Renal cortical epithelial cell (primary cell): Measurements from ENCODE around the gene SEMA4C. TPM values are rescaled to one million over a fixed set of nuclear protein-coding genes. Genes with fewer than 3 reads are reported as not detected.

ENCODE experiments used
- DNase-seq: peaks from one replicate; pipeline ENCODE4 v3.0.0-alpha.2; 2011; ENCODE audit warnings: low read depth
- total RNA-seq: library from RNA; depleted of rRNA; stranded (reverse); fragments of >200 nt; gene quantifications from 2 replicates; pipeline ENCODE4 v1.2.3, GENCODE V29; 2014

SEMA4C gene
- total RNA-seq, 1 donor from 2014 or later, result 25.3 TPM

DNA sequence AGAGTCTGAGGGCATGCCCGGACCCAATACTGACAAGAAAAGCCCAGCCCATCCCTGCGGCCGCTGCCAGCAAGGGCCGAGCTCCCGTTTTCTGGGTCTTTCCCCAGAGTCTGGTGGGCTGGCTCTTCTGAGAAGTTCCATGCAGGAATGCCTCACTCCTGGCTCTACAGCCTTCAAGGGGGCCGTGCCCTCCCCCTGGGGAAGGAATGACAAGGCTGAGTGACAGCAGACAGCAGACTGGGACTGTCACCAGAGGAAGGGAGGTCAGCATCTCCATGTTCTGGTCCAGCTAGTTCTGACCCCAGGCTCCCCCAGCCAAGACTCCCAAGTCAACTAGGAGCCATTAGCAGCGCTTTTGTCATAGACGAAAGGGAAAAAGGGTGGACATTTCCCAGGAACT lies 13.0 kb upstream of the SEMA4C start:
- no peak for DNase-seq

DNA sequence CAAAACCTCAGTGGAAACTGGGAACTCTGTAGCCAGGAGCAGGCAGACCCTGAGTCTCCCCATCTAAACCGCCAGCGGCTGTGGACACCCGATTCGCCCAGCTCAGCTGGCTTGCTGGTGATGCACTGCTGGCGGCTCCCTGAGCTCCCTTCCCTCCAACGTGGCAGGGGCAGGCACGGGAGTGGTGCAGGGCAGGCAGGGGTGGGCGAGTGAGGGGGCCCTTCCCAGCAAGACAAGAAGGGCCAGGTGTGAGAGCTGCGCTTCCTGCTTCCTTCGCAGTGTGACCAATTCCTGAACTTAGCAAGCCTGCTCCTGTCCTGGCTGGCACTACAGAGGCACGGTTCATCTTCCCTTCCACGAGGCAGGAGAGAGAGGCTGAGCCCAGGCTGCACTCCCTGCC lies 12.3 kb upstream of the SEMA4C start:
- DNase-seq, result no peak

DNA sequence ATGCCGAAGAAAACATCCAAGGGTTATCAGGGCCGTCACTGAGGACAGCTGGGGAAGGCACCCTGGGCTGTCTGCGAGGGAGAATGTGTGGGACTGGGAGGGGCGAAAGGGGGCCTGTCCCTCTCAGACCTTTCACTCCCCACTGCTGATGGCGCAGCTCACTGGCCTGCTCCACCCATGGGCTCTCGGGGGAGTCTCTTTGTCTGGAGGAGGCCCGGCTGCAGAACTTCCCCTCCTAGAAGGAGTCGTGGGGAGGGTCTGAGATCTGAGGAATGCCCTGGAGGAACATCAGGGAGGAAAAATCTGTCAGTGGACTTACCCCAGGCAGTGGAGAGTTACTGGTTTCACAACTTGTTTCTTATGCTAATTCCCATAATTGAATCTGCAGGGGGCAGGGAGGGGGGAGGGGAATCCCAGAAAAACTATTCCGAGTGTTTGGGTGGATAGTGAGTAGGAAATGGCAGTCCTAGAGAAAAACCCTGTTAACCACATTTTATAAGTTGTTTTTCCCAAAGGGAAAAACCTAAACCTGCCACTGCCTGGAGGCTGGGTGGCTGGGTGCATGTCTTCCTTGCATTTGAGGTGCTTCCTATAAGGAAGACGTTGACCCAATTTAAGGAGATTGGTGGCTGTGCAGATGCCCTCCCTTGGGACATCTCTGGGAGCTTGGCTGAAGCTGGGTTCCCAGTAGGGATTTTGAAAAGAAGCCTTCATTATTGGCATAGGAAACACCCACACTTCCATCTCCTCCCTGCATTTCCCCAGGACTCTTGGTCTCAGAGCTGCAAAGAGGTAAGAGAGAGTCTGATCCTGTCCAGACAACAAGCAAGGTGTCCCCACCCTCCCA lies 11.7 kb upstream of the SEMA4C start:
- no peak for DNase-seq

DNA sequence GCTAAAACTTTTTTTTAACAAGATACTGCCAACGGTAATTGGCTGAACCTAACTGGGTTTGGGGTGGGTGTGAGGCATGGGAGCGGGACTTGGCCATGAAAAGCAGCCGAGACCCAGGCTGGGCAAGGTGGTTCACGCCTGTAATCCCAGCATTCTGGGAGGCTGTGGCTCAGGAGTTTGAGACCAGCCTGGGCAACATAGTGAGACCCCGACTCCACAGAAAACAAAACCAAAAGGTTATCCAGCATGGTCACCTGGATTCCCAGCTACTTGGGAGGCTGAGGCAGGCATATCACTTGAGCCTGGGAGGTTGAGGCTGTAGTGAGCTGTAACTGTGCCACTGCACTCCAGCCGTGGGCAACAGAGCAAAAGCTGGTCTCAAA lies 11.0 kb upstream of the SEMA4C start:
- DNase-seq, result no peak

DNA sequence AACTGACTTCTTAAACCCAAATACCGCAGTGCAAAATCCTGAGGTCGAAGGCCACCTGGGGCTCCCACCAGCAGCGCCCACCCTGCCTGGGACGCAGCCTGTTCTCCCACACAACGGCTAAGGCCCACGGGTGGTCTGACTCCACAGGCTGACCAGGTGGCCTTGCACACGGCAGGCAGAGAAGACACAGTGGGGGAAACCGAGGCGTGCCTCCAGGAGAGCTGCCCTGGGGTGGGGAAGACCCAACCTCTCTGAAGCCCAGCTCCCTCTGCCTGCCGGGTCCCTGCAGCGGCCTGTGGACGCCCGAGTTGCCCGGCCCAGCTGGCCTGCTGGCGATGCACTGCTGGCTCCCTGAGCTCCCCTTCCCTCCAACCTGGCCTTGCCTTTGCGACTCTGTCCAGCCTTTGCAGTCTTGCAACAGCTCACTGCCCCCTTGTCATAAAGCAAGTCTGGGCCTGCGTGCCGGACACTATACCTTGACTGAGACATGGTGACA lies 9.7 kb upstream of the SEMA4C start:
- DNase-seq, result no peak

DNA sequence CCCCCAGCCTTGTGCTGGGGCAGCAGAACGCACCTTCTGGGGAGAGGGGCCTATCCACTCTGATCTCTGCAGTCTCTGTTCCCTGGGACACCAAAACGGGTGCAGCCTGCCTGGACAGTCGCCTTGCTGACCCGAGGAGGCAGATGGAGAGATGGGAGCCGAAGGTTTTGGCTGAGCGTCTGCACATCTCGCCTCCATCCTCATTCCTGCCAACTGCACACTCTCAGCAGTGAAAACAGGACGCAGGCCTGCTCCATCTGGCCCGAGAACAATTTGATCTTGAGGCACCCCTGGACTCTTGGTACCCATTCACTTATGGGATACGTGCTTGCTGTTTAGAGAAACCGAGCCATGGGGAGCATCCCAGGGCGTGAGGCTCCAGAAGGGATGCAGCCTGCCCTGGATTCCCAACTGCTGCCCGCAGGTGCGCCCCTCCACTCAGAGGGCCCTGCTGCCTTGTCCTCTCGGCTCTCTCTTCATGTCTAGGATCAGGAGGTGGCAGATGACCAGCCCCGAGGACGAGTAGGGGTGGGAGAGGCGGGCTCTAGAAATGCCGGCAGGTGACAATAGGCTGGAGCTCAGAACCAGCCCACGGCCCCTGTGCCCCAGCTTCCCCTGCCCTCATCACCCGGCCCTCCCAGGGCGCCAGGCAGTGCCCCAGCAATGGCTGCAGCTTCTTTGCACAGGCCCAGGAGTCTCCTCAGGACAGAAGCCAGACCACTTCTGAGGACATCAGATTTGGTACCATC lies 9.1 kb upstream of the SEMA4C start:
- DNase-seq, result no peak

DNA sequence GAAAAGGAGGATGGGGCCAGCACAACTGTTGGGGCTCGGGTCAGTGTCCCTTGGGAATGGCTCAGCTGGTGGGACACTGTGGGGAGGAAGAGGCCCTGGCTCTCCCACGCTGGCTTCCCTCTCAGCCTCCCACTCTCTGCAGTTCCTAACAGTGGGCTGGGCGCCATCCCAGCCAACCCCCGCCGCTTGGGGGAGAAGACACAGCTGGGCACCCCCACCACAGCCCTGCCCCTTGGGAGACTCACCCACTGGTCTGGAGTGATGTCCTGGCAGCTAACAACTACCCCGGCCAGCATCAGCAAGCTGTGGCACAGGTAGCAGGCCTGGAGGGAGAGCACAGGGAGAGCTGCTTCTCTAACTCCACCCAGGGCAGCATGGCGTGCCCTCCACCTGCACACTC lies 8.3 kb upstream of the SEMA4C start:
- no peak for DNase-seq

DNA sequence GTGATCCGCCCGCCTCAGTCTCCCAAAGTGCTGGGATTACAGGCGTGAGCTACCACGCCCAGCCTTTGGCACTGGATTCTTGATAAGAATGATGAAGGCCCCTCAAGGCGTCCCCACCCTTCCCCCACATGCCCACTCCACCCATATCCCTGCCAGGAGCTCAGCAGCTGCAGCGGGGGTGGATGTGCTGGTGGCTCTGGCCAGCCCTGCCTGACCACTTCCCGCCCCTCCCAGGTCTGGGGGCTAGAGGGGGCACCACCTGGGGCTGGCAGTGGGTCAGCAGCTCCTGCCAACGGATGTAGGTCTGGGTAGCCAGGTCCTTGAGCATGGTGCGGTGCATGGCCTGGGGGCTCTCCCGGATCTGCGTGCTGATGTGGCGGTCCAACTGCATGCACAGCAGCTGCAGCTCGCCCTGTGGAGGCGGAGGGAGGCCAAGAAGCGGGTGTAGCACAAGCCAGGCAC lies 7.8 kb upstream of the SEMA4C start:
- DNase-seq, result no peak

DNA sequence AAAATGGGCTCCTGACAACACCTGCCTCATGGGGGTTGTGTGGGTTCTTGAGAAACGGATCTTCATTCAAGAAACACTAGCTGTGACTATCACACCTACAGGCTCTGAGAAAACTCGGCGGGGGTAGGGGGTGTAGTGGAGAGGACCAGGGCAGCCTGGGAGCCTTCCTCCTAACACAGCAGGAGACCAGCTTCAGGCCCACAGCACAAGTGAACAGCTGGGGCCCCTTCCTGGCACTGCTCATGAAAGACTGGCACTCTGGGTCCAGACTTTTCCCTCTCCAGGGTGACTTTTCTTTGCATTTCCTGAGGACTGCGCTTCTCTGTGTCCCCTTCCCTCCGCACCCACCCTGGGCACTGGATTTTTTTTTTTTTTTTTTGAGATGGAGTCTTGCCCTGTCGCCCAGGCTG lies 7.2 kb upstream of the SEMA4C start:
- DNase-seq, result no peak

DNA sequence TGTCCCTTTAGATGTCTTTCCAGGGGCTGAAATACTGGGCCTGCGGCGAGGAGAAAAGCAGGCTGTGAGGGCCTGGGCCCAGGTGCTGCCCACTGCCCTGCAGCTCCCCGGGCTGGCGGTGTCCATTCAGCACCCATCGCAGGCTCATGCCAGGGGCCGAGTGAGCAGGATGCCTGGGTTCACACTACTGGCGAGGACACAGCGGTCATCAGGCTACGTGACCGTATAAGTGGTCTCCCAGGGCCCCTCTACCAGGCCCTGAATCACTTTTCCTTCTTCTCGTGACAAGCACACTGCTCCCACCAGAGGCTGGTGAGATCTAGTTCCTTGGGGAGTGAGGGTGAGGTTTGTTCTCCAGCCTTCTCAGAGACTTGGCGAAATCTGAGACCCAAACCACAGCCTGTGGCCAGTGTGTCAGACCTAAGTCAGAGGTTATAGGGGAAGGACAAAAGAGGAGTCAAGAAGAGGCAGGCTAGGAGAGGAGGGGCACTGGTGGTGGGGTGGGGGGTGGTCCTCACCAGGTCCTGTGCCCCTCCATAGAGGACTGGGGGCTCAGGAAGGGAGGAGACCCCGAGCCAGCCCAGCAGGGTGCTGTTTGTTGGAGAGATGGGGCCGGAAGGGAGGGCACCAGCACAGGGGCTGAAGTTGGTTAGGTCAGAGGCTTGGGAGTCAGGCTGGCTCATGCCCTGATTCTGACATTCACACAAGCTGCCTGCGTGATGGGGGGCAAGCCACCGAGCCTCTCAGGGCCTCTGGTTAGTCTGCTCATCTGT lies 6.6 kb upstream of the SEMA4C start:
- DNase-seq, result no peak

DNA sequence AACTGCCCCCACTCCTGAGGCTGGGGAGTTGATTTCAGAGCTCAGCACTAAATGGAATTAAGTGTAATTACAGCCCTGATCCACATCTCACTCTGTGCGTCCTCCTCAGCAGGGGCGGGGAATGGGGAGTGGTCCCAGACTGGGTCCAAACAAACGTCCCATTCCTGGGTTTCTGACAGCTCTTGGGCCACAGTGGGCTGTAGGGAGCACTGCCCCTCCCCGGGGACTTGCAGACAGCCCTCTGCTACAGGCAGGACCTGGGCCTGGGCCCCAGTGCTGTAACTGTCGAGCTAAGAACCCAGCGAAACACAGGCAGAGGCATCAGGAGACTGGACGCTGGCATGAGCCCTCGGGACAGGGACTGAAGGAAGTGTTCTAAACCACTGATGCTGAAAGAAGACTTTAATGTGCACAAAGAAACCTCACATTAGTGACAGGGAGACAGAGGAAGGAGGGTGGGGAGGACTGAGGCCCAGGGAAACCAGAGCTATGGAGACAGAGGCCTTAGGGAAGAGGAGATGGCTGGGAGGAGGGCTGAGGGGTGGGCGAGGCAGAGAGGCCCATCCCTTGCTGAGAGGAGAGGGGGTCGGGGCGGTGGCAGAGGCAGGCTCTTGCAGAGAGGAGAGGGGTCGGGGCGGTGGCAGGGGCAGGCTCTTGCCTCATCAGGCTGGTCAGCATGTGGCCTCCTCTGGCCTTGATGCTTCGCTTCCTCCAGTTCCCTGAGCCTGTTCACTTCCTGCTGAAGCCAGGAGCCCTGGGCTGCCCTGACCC lies 5.8 kb upstream of the SEMA4C start:
- DNase-seq, result no peak

DNA sequence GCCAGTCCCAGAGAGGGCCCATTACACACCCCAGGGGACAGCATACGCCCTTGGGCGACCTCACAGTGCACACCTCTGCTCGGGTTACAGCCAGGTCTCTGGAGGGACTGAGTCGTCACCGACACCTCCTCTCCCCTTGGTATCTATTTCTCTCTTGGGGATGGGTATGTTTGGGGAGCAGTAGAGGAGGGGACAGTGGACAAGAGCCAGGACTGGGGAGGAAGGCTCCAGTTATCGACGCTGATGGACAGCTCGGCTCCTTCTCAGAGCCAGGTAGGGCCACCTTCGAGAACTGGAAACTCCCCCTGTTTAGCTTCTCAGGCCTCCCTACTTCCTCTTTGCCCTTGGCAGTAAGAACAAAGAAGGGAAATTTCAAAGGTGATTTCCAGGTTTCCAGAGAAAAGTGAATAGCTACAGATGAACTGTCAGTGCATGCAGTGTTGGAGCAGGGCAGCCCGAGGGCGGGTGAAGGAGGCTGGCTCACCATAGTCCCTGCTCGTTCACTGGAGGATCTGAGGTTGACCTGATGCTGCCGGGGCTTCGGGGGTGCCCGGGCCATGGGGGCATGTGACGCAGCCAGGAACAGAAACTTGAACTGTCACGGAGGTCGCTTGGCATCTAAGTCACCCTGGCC lies 4.4 kb upstream of the SEMA4C start:
- DNase-seq, result no peak

DNA sequence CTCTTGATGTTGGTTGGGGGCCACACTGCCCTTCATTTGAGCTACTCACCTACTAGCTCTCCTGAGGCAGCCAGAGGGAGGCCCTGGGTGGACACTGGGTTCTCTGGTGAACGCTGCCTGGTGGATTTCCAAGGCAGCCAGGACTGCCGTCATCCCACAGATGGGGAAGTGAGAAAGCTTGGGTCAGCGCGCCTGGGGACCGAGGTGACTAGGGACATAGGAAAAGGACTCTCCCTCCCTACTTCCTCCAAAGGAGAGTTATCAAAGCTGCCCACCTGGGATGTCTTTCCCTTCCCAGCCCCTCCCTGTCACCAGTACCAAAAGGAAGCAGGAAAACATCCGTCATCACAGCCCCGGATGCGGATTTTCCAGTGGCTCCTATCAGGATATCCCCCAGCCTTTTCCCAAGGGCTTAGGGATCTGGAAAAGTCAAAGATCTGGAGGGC lies 3.8 kb upstream of the SEMA4C start:
- DNase-seq, result no peak

DNA sequence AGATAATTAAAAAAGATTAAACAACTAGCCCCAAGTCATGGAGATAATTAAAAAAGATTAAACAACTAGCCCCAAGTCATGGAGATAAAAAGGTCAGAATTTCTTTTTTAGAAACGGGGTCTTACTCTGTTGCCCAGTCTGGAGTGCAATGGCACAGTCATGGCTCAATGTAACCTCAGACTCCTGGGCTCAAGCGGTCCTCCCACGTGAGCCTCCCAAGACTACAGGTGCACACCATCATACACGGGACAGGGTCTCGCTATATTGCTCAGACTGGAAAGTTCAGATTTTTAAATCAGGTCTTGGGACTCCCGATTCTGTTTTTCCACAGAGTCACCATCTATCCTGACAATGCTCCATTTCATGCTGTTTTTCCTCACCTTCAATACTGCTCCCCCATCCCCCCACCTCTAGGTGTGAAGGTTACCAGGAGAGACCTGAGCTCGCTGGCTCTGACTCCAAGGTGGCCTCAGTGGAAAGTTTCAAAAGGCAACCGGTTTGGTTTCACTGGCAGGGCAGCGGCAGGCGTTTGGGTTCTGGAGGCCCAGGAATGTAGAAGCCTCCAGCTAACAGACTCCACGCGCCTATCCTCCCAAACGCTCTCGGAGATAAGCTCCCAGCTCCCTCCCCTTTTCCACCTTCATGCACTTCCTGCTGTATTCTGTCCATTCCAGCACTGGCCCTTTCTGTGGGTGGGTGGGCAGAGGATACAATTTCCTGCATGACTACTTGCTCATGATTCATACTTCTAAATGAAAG lies 2.9 kb upstream of the SEMA4C start:
- DNase-seq, result no peak

DNA sequence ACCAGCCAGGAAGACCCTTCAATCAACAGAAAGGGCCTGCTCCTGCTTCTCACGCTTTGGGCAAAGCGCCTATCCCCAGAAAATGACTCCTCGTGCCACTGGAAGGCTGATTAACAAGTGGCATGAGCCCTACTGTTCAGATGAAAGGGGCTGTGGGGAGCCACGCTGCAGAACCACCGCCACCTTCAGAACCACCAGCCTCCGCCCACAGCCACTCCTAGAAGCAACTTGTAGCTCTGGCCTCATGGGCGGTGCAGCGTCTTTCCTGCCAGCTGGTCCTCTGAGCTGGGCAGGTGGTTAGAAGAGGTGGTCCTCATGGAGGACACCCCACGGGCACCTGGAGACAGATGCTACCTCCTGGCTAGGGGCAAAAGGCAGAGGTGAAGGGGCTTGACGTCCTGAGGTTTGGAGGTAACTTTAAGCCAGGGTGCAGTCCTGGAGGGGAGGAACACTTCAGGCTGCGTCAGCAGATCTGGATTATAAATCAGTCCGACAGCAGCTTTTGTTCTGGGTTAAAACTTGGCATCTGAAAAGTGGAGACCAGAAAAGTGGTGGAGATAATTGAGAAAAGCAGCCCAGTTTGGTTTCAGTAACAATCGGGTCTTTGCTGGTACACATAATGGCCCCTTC lies 861 bp upstream of the SEMA4C start:
- DNase-seq, result no peak

DNA sequence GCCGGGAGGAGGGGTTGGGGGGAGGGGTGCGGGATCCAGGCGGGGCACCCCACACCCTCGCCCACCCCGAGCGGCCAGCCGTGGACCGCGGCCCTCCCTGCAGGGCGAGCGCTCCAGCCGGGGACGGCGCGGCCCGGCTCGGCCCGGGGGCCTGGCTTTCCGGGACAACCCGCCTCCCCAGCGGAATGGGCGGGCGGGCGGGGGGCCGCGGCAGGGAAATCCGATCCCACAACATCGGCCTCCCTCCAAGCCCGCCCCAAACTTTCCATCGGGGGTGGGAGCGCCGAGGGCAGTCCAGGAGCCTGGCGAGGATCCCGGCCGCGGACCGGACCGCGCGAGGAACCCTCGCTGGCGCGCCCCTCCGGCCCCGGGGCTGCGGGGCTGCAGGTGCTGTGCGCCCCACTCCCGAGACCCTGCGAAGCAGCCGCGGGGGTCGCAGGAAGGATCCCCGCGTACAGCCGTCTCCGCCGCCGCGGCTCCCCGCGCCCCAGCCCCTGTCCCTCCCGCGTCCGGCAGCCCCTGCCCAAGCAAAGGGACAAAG lies 529 bp downstream of the SEMA4C start:
- peak; percentile 43 for DNase-seq

DNA sequence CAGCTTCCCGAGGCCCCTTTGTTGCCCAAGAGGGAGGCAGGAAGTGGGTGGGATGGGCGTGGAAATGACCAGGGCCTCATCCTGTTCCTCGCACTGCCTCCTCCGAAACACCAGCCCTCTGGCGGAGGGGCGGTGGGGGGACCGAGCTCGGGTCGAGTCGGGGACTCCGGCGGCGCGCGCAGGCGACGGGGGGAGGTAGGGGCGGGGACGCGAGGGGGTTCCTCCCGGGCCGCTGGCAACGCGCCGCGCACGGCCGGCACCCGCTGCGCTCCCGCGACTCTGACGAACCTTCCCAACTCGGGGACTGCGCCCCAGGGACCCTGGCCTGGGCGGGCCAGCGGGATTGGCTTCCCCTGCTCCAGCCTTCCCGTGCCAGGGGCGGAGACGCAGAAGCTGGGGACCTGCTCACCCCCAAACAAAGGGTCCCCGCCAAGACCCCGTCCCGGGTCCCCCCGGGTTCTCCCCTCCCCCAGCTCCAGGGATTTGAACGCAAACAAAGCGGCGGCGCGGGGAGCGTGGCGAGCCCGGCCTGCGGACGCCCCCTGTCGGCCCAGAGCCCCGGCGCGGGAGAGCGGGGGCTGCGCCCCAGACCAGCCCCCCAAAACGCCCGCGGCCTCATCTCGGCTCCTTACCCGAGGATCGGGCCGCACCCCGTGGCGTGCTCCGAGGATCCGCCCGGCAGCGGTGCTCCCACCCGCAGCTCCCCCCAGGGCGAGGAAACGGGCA lies 1.2 kb downstream of the SEMA4C start:
- DNase-seq, result peak; percentile 69

DNA sequence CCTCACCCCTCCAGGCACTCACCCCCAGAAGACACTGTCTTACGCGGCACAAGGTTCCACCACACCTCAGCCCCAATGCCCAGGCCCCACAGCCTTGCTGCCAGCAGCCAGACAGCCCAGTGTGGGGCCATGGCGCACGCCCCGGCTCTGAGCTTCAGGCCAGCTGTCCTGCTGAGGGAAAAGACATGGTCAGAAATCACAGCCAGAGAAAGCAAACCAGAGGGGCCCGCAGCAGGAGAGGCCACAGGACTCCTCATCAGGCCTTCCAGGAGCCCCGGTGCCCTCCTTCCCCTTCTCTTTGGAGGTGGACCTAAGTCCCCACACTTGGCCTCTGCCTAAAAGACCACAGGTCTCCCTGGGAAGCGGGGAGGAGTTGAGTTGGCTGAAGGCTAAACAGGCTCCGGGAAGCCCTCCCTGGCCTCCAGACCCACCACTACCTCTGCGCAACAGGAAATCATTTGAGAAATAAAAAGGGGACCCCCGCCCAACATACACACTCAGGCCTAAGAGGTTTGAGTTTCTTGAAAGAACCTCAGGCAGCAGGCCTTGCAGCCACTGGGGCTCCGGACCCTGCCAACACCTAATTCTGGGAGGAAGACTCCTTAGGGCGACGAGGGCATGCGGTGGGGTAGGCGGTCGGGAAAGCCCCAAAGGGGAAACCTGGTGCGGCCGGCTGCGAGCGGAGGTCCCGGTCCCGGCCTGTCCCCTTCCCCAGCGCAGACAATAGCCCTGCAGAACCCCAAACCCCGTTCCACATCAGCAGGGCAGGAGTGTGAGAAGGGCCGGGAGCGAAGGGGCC lies 1.9 kb downstream of the SEMA4C start:
- DNase-seq, result no peak
